Kidney (tissue), 14 donors: ENCODE measurements around the gene JOSD1. TPM values are rescaled to one million over a fixed set of nuclear protein-coding genes. Genes with fewer than 3 reads are reported as not detected.

Source experiments
- DNase-seq, 5 donors: peaks; one replicate each; pipeline ENCODE4 v3.0.0-alpha.2; 2013 to 2020
- FAIRE-seq: peaks from 2 replicates; lab custom pipeline; 2012; peaks lifted over from hg19 to GRCh38; lab: Jason Lieb, UNC
- H3K27ac ChIP-seq, 2 donors: one replicate each; pipeline ENCODE4 v1.7.0; 2013; ENCODE audit warnings: low read depth in 2 of 2, low read length in 2 of 2, inconsistent platforms in 1 of 2
- H3K27me3 ChIP-seq: one replicate; pipeline ENCODE4 v1.7.1; 2013; ENCODE audit warnings: low read length, inconsistent platforms; ENCODE audit not compliant: control insufficient read depth, insufficient read depth
- H3K36me3 ChIP-seq, 3 donors: one replicate each; pipeline versions ENCODE4 v1.7.0 to v1.7.1; 2013; ENCODE audit warnings: low read length in 3 of 3, control low read depth in 1 of 3, inconsistent platforms in 1 of 3; ENCODE audit not compliant: insufficient read depth in 3 of 3, control insufficient read depth in 2 of 3
- H3K4me1 ChIP-seq, 3 donors: one replicate each; pipeline versions ENCODE4 v1.7.0 to v1.7.1; 2013; ENCODE audit warnings: low read length in 3 of 3, inconsistent platforms in 1 of 3, low read depth in 1 of 3; ENCODE audit not compliant: control insufficient read depth in 2 of 3, insufficient read depth in 2 of 3
- H3K4me3 ChIP-seq, 3 donors: one replicate each; pipeline versions ENCODE4 v1.7.0 to v1.8.1; 2013; ENCODE audit warnings: low read length in 3 of 3, control low read depth in 1 of 3, inconsistent platforms in 1 of 3
- H3K9ac ChIP-seq, 3 donors: one replicate each; pipeline versions ENCODE4 v1.7.0 to v1.7.1; 2013; ENCODE audit warnings: low read length in 3 of 3, control low read depth in 1 of 3, inconsistent platforms in 1 of 3
- H3K9me3 ChIP-seq, 3 donors: one replicate each; pipeline versions ENCODE4 v1.7.0 to v1.7.1; 2013; ENCODE audit warnings: low read length in 3 of 3, control low read depth in 1 of 3, inconsistent platforms in 1 of 3; ENCODE audit not compliant: control insufficient read depth in 2 of 3, insufficient read depth in 1 of 3
- CTCF ChIP-seq: IDR thresholded peaks from 3 replicates; pipeline ENCODE4 v1.5.1; 2012; ENCODE audit warnings: mild to moderate bottlenecking, moderate library complexity, borderline replicate concordance; ENCODE audit not compliant: insufficient read depth; ENCODE audit errors: extremely low read depth
- intact Hi-C: fragments of 100-400 bp; cut with DNase I; formaldehyde crosslinking; loops from one replicate; pipeline ENCODE4 v1.11.1; 2022
- polyA plus RNA-seq: library from polyadenylated mRNA; stranded (reverse); fragments of 350-450 nt; fragmentation: Illumina TruSeq; extraction: RNeasy Lipid Tissue Mini Kit (QIAGEN cat#74804); gene quantifications from one replicate; pipeline ENCODE4 v1.2.3, GENCODE V29; 2014; ENCODE audit warnings: low read depth, low replicate concordance; ENCODE audit not compliant: insufficient read depth
- total RNA-seq: library from RNA; stranded (reverse); fragmentation: NEBNext Ultra II Directional; extraction: Animal tissue kit (Norgen Biotek cat#: 25700); gene quantifications from one replicate; pipeline ENCODE4 v1.2.1, GENCODE V29; 2021
- donor health status: control.
- donor health status: control.
- donor health status: control.
- donor health status: control.
- donor health status: control.
- donor health status: DM: yes; HTN: yes; CAD: no.
- donor health status: Normal renal cell carcinoma (clear cell type).

Gene JOSD1
- total and polyA plus RNA-seq, 2 donors from 2014 or later: 12.8 to 42.8 TPM

- no peaks in the 10 kb centered on the region for H3K36me3 ChIP-seq
- DNase-seq (no peak), FAIRE-seq (no peak)
- H3K9me3 ChIP-seq: no peaks in the 10 kb centered on the region
- H3K27me3 ChIP-seq: no peaks in the 10 kb centered on the region
- no peak for TF ChIP-seq CTCF
- H3K4me3 ChIP-seq: no peak overlapping the region
- no peak overlapping the region for H3K9ac ChIP-seq
- H3K4me1 ChIP-seq: no peaks in the 10 kb centered on the region
- H3K27ac ChIP-seq: no peak overlapping the region
- intact Hi-C loops: no loop called here
These were observed 59.2 kb downstream of the JOSD1 start for GRCh38 chr22:38641476-38642040.

GRCh38 chr22:38638728-38639127, 62.0 kb downstream of the JOSD1 start:
- Histone ChIP-seq H3K4me1 (no peaks in the 10 kb centered on the region), H3K27me3 (no peaks in the 10 kb centered on the region), H3K27ac (no peak overlapping the region), H3K9ac (no peak overlapping the region), H3K36me3 (peaks cover 0 to 4% (median 0%) of the 10 kb centered on the region in 3 donors), H3K9me3 (no peaks in the 10 kb centered on the region), H3K4me3 (no peak overlapping the region)
- TF ChIP-seq CTCF: no peak
- FAIRE-seq (no peak), DNase-seq (no peak)
- intact Hi-C loops: no loop called here

GRCh38 chr22:38638216-38638615, 62.5 kb downstream of the JOSD1 start:
- Histone ChIP-seq H3K4me1 (no peaks in the 10 kb centered on the region), H3K27me3 (no peaks in the 10 kb centered on the region), H3K27ac (no peak overlapping the region), H3K9me3 (no peaks in the 10 kb centered on the region), H3K4me3 (no peak overlapping the region), H3K36me3 (peaks cover 0 to 4% (median 0%) of the 10 kb centered on the region in 3 donors), H3K9ac (no peak overlapping the region)
- TF ChIP-seq CTCF: no peak
- DNase-seq: no peak
- FAIRE-seq: no peak
- intact Hi-C loops: no loop called here

Other genes with a start within 250 kb of the JOSD1 start
- 0.13 TPM for gene KCNJ4, start 245.7 kb downstream of the JOSD1 start, total RNA-seq
- gene KCNJ4, start 245.7 kb downstream of the JOSD1 start, polyA plus RNA-seq: not detected
- gene KDELR3, start 232.8 kb downstream of the JOSD1 start, total RNA-seq: 16.7 TPM
- 11.4 TPM for gene KDELR3, start 232.8 kb downstream of the JOSD1 start, polyA plus RNA-seq
- gene DDX17, start 194.6 kb downstream of the JOSD1 start, total RNA-seq: 509 TPM
- gene DDX17, start 194.6 kb downstream of the JOSD1 start, polyA plus RNA-seq: 133 TPM
- gene DMC1, start 130.8 kb downstream of the JOSD1 start, total RNA-seq: 0.66 TPM
- gene DMC1, start 130.8 kb downstream of the JOSD1 start, polyA plus RNA-seq: not detected
- gene FAM227A, start 44.6 kb downstream of the JOSD1 start, total RNA-seq: 3.4 TPM
- gene FAM227A, start 44.6 kb downstream of the JOSD1 start, polyA plus RNA-seq: 0.80 TPM
- gene CBY1, start 44.3 kb downstream of the JOSD1 start, total RNA-seq: 36.0 TPM
- gene CBY1, start 44.3 kb downstream of the JOSD1 start, polyA plus RNA-seq: 67.2 TPM
- 55.0 TPM for gene TOMM22, start 19.0 kb downstream of the JOSD1 start, total RNA-seq
- 103 TPM for gene TOMM22, start 19.0 kb downstream of the JOSD1 start, polyA plus RNA-seq
- gene GTPBP1, start 5.0 kb upstream of the JOSD1 start, total RNA-seq: 52.0 TPM
- 11.7 TPM for gene GTPBP1, start 5.0 kb upstream of the JOSD1 start, polyA plus RNA-seq
- 199 TPM for gene SUN2, start 55.1 kb upstream of the JOSD1 start, total RNA-seq
- 41.7 TPM for gene SUN2, start 55.1 kb upstream of the JOSD1 start, polyA plus RNA-seq
- 26.5 TPM for gene DNAL4, start 93.2 kb upstream of the JOSD1 start, total RNA-seq
- 39.7 TPM for gene DNAL4, start 93.2 kb upstream of the JOSD1 start, polyA plus RNA-seq
- gene NPTXR, start 143.1 kb upstream of the JOSD1 start, total RNA-seq: 12.5 TPM
- gene NPTXR, start 143.1 kb upstream of the JOSD1 start, polyA plus RNA-seq: 1.1 TPM
- gene CBX6, start 171.3 kb upstream of the JOSD1 start, total RNA-seq: 113 TPM
- 24.9 TPM for gene CBX6, start 171.3 kb upstream of the JOSD1 start, polyA plus RNA-seq